HEK293T (cell line): ENCODE data around the gene IFIH1.

Experiments used
- CTCF ChIA-PET: fragments of 350-600 bp; formaldehyde crosslinking; extraction: SDS; loops from one replicate; lab custom pipeline; 2021; ENCODE audit warnings: antibody characterized with exemption, inconsistent platforms; lab: Yijun Ruan, JAX
- POLR2A ChIA-PET: fragments of 350-600 bp; formaldehyde crosslinking; extraction: SDS; loops from one replicate; lab custom pipeline; 2020; ENCODE audit warnings: antibody characterized with exemption, inconsistent platforms; lab: Yijun Ruan, JAX
- DNase-seq: peaks from one replicate; pipeline ENCODE4 v3.0.0; 2012; ENCODE audit warnings: mixed read lengths; ENCODE audit errors: extremely low spot score
- ARNT ChIP-seq: fragments of 450-650 bp; IDR thresholded peaks from 2 replicates; pipeline ENCODE4 v1.6.1; 2017; ENCODE audit warnings: mild to moderate bottlenecking
- BHLHE40 ChIP-seq: fragments of 450-650 bp; IDR thresholded peaks from 2 replicates; pipeline ENCODE4 v1.6.1; 2016; ENCODE audit warnings: mild to moderate bottlenecking, moderate library complexity, borderline replicate concordance
- CTBP1 ChIP-seq: fragments of 450-650 bp; IDR thresholded peaks from 2 replicates; pipeline ENCODE4 v1.6.1; 2016; ENCODE audit warnings: borderline replicate concordance
- ELF4 ChIP-seq: fragments of 450-650 bp; IDR thresholded peaks from 2 replicates; pipeline ENCODE4 v1.6.1; 2017; ENCODE audit warnings: antibody characterized with exemption
- FOXA1 ChIP-seq: fragments of 450-650 bp; IDR thresholded peaks from 2 replicates; pipeline ENCODE4 v1.6.1; 2016; ENCODE audit warnings: mild to moderate bottlenecking
- FOXK2 ChIP-seq: fragments of 450-650 bp; IDR thresholded peaks from 2 replicates; pipeline ENCODE4 v1.6.1; 2016; ENCODE audit warnings: mild to moderate bottlenecking
- FOXM1 ChIP-seq: fragments of 450-650 bp; IDR thresholded peaks from 2 replicates; pipeline ENCODE4 v1.6.1; 2017; ENCODE audit warnings: mild to moderate bottlenecking, borderline replicate concordance
- HDGF ChIP-seq: fragments of 450-650 bp; IDR thresholded peaks from 2 replicates; pipeline ENCODE4 v1.6.1; 2017; ENCODE audit warnings: antibody characterized with exemption, borderline replicate concordance
- L3MBTL2 ChIP-seq: fragments of 450-650 bp; conservative IDR thresholded peaks from 2 replicates; pipeline ENCODE4 v1.6.1; 2016; ENCODE audit warnings: mild to moderate bottlenecking
- LEF1 ChIP-seq: fragments of 450-650 bp; IDR thresholded peaks from 2 replicates; pipeline ENCODE4 v1.6.1; 2017; ENCODE audit warnings: mild to moderate bottlenecking, borderline replicate concordance
- NFRKB ChIP-seq: fragments of 450-650 bp; IDR thresholded peaks from 2 replicates; pipeline ENCODE4 v1.6.1; 2016; ENCODE audit warnings: mild to moderate bottlenecking, moderate library complexity
- SP1 ChIP-seq: fragments of 450-650 bp; IDR thresholded peaks from 2 replicates; pipeline ENCODE4 v1.6.1; 2017
- SUZ12 ChIP-seq: fragments of 450-650 bp; IDR thresholded peaks from 2 replicates; pipeline ENCODE4 v1.6.1; 2016; ENCODE audit warnings: mild to moderate bottlenecking
- TARDBP ChIP-seq: fragments of 450-650 bp; IDR thresholded peaks from 2 replicates; pipeline ENCODE4 v1.6.1; 2016
- ZNF384 ChIP-seq: fragments of 450-650 bp; IDR thresholded peaks from 2 replicates; pipeline ENCODE4 v1.6.1; 2016
- TF ChIP-seq, protein P1 (sequence below): fragments of 450-650 bp; IDR thresholded peaks from 2 replicates; pipeline ENCODE4 v1.6.1; 2016

The IFIH1 gene

DNA sequence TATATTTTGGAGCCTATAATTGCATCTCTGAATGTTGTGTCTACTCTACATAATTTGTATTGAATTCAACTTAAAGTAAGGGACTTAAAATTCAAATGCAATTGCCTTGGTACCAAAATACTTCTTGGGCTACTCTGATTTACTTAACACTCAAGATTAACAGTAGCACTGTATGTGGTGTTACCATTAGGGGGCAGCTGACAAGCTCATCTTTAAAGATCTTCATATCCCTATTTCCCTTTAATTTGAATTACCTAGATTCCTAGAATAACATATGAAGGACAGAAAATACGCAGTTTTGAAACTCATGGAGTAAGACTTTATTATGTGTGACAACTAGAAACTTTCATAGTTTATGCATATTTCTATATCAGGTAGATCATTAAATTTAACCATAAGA is 37.8 kb downstream of the IFIH1 start:
- DNase-seq: no peak
- POLR2A ChIA-PET: no interaction called here
- CTCF ChIA-PET: interaction anchor here (1.1 kb wide), 1 partner anchor 18 kb away, joined by 4 read pairs; no protein-coding TSS in a partner anchor
- no peak for TF ChIP-seq LEF1
- TF ChIP-seq NFRKB: no peak
- TF ChIP-seq ELF4: no peak
- no peak for TF ChIP-seq FOXA1
- TF ChIP-seq, protein P1, sequence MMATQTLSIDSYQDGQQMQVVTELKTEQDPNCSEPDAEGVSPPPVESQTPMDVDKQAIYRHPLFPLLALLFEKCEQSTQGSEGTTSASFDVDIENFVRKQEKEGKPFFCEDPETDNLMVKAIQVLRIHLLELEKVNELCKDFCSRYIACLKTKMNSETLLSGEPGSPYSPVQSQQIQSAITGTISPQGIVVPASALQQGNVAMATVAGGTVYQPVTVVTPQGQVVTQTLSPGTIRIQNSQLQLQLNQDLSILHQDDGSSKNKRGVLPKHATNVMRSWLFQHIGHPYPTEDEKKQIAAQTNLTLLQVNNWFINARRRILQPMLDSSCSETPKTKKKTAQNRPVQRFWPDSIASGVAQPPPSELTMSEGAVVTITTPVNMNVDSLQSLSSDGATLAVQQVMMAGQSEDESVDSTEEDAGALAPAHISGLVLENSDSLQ: no peak
- no peak for TF ChIP-seq L3MBTL2
- TF ChIP-seq FOXK2: no peak
- no peak for TF ChIP-seq ARNT
- TF ChIP-seq SUZ12: no peak
- TF ChIP-seq SP1: no peak
- TF ChIP-seq CTBP1: no peak
- no peak for TF ChIP-seq ZNF384
- TF ChIP-seq FOXM1: no peak
- no peak for TF ChIP-seq HDGF
- no peak for TF ChIP-seq TARDBP
- TF ChIP-seq BHLHE40: no peak

DNA sequence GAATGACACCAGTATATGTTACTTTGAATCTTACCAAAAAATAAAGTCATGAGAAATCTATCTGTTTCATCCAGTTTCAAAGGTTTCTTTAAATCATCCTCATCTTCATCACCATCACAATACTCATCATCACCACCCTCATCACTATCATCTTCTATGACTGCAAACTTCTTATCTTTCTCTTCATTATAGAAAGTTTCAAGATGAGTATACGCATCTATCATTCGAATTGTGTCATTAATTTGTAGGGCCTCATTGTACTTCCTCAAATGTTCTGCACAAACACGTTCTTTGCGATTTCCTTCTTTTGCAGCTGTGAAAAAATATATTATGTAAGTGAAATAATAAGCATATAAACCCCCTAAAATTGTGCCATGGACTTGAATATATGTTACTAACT is 41.1 kb downstream of the IFIH1 start:
- DNase-seq: no peak
- CTCF ChIA-PET: no interaction called here
- TF ChIP-seq NFRKB: no peak
- no peak for TF ChIP-seq FOXA1
- no peak for TF ChIP-seq FOXK2
- no peak for TF ChIP-seq FOXM1
- TF ChIP-seq ELF4: no peak
- TF ChIP-seq ARNT: no peak
- TF ChIP-seq SUZ12: no peak
- no peak for TF ChIP-seq TARDBP
- no peak for TF ChIP-seq LEF1
- TF ChIP-seq L3MBTL2: no peak
- POLR2A ChIA-PET: no interaction called here

DNA sequence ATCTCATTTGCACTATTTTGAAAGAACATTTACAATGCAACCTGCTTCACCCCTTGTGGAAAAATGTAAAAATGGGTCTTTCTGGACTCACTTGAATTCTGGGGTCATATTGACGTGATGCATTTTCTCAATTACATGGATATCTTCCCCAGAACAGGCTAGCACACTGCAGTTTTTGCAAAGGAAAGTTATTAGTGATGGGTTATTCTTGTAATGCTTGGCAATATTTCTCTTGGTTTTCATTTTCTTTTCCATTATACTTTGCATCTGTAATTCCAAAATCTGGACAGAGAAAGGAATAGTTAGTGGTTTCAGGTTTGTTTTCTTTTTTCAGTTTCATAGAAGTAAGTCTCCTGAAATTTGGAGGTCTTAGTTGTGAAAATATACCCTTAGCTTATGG is 50.5 kb downstream of the IFIH1 start:
- DNase-seq: no peak
- TF ChIP-seq L3MBTL2 (no peak), HDGF (no peak), FOXM1 (no peak), CTBP1 (no peak), ELF4 (no peak), FOXK2 (no peak), TARDBP (no peak), ZNF384 (no peak), BHLHE40 (no peak)
- TF ChIP-seq, protein P1: no peak
- POLR2A ChIA-PET: no interaction called here
- CTCF ChIA-PET: no interaction called here

DNA sequence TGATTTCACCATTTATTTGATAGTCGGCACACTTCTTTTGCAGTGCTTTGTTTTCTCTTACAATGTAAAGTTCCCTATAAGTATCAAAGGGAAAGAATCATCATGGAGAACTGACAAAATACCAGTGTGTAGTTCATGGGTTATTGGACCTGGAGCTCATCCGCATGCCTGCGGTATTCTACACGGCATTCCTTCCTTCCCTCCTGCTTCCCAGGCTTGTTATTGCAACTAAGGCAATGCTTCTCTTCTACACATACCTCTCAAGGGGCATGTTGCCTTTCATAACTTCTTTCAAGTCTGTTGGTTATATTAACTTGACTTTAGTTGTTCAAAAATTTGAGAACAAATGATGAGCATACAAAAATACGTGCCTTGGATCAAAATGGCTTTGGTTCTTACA is 51.0 kb downstream of the IFIH1 start:
- ChIA-PET CTCF (no interaction called here), POLR2A (no interaction called here)
- DNase-seq: no peak
- no peak for TF ChIP-seq HDGF
- TF ChIP-seq, protein P1: no peak
- no peak for TF ChIP-seq BHLHE40
- no peak for TF ChIP-seq TARDBP
- TF ChIP-seq SP1: no peak
- no peak for TF ChIP-seq ELF4
- TF ChIP-seq CTBP1: no peak
- no peak for TF ChIP-seq L3MBTL2
- no peak for TF ChIP-seq FOXK2
- TF ChIP-seq NFRKB: no peak
- no peak for TF ChIP-seq FOXM1
- TF ChIP-seq ZNF384: no peak
- no peak for TF ChIP-seq LEF1
- no peak for TF ChIP-seq SUZ12
- no peak for TF ChIP-seq FOXA1

DNA sequence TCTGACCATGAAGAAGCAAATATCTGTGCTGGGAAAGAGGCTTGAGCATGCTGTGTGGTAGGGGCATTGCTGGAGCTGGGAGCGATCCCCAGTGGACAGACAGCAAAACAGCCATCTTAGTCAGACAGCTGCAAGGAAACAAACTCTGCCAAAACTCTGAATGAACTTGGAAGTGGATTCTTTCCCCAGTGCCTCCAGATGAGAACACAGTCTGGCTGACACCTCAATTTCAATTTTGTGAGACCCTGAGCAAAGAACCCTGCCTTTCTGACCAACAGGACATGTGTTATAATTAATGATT is 52.1 kb downstream of the IFIH1 start:
- DNase-seq: no peak
- CTCF ChIA-PET: no interaction called here
- POLR2A ChIA-PET: no interaction called here
- TF ChIP-seq FOXK2: no peak
- no peak for TF ChIP-seq L3MBTL2
- TF ChIP-seq, protein P1: no peak
- no peak for TF ChIP-seq LEF1

DNA sequence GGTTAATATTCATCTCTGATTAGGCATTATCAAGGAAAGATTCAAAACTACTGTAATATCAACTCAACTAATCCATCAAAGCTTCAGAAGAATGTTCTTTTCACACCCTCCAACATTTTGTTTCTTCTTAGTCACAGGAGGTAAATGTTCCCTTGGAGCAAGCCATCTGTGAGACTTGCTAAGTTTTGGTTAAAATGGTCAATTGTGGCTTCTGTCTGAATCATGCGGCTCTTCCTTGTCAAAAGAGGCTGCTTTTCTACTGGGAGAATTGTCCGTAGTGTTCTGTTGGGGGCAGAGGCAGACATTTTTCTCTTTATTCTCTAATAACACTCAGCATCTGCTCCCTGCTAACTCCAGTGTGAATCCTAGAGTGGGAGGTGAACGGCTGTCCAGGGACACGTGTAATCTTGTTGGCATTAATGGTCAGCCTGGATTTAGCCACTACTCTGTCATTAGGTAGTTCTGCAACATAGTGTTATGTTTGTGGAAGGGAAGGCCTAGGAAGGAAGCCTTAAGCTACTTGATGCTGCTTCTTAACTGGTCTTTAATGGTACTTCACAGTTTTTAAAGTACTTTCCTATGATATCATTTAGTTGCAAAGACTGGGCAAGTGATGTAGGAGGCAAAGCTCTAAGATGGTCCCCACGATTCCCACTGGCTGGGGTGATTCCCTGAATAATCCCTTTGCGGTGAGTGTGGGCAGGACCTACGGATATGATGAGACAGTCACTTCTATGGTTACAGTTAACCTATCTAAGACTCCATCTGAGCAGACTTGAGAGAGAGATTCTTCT is 52.6 kb downstream of the IFIH1 start:
- ChIA-PET POLR2A (no interaction called here), CTCF (no interaction called here)
- no peak for DNase-seq
- TF ChIP-seq TARDBP (no peak), FOXK2 (no peak), HDGF (no peak), ZNF384 (no peak), SUZ12 (no peak), NFRKB (no peak), CTBP1 (no peak), LEF1 (no peak), L3MBTL2 (no peak), ARNT (no peak), BHLHE40 (no peak), FOXM1 (no peak), FOXA1 (no peak), ELF4 (no peak), SP1 (no peak)
- TF ChIP-seq, protein P1: no peak
